ENCODE data around the gene CEMIP.

The CEMIP gene

DNA sequence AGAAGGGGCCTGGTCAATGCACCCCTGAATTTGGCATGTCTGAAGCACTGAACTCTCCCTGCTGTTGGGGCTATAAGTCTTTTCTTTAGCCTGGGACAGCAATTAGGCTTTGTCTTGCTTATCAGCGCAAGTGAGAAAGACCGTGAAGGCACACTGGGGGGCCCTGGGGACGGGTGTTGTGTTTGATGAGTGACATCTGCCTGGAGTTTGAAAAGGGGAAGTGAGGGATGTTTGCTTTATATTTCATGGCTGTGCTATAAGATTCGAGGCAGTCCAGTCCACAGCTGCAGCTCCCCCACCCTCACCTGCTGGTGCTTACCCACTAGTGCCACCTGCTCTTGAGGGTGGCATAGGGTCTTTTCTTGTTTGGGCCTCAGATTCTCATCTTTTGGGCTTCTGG is 44.8 kb downstream of the CEMIP start:
- DNase-seq: no peak

DNA sequence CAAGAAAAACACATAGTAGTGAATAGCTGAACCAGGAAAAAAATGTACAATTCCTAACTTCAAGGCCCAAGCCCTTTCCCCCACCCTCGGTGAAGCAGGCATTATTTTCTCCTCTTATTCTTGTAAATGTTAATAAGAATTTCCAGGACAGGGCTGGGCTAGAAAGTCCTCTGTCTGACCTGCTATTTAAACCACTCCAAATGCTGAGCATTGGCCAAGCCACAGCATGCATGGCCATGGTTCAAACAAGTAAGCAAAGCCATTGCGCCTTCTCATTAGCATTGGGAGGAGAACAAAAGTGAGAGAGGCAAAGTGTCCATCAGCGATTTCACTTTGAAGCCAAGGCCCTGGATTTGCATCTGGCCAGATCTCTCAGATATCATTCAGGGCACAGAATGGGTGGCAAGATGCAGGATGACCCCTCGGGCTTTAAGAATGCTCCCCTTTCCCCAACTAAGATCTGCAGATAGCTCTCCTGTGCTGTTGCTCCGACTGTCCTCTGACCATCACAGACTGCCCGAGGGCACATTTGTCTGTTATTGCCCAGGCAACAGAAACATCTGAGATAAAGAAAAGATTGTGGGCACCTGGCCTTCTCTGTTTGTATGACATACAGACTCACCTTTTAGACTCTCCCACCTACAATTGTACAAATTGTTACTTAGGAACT is 46.3 kb downstream of the CEMIP start:
- DNase-seq: no peak

- DNase-seq: peak in 1 of 2 donors; percentile 2
Observed at GRCh38 chr15:80828796-80829195, 49.6 kb downstream of the CEMIP start.

DNA sequence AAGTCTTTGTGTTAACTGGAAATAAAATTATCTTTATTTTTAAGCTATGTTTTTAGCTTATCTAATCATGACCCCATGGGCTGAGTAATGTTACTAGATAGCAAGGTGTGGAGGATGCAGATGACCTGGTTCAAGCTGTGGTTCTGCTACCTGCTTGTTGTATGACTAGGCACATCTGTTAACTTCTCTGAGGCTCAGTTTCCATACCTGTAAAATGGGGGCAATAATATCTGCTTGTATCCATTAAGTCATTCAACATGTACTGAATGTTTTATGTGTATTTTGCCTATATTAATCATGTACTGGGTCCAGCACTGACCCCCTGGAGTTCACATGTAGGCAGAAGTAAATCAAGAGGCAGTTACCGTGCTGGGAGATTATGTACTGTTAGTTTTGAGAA is 51.5 kb downstream of the CEMIP start:
- DNase-seq: no peak

DNA sequence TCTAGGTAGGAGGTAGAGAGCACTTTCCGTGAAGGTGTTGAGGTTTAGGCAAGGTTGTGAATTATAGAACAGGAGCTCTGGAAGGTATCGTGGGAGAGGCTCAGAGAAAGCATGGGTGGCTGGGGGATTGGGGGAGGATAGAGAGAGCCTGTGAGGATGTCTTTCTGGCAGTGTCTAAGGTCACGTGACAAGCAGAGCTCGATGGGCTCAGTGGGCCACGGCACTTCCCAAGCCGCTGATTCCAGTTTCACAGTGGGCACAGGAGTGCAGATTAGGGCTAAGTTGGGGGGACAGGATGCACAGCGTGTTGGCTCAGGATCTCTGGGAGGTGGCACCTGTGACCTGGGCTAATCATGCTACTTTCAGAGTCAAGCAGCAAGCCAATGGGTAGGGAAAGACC is 52.0 kb downstream of the CEMIP start:
- no peak for DNase-seq

DNA sequence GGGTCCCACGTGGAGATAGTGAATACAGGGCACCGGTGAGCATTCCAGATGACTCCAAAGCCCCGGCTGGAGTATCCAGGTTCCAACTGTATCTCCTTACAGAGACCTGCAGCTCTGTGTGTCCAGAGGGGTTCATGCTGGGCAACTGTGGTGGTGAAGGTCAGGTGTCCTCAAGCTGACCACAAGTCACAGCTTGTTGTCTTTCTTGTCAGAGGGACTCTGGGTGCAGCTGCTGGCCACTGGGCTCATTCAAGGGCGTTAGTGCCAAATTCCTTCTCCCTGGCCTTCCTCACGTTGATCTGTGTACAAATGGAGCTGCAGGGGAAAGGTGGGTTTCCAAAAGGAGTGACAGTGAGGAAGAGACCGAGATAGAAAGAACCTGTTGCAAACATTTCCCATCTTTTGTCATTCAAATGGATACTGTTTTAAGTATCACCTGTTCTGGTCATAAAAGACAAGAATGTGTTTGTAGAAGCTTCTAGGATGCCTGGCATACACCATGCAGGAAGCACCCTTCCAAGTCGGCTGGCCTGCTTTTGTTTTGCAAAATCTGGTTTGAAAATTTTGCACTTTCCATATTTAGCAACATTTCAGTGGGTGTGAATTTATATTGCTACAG is 52.5 kb downstream of the CEMIP start:
- DNase-seq: no peak

DNA sequence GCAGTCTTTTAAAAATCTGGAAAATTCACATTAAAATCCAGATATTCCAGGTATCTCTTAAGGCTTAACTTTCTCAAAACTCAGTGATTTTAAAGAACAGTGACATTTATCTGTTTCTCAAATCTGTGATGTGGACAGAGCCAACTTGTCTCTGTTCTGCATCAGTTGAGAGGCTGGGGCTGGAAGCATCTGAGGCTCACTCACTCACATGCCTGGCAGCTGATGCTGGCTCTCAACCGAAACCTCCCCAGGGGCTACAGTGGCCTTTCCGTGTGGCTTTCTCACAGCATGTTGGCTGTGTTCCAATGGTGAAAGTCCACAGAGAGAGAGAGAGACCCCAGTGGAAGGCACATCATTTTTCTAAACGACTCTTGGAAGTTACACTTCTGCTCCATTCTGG is 53.5 kb downstream of the CEMIP start:
- DNase-seq: no peak

DNA sequence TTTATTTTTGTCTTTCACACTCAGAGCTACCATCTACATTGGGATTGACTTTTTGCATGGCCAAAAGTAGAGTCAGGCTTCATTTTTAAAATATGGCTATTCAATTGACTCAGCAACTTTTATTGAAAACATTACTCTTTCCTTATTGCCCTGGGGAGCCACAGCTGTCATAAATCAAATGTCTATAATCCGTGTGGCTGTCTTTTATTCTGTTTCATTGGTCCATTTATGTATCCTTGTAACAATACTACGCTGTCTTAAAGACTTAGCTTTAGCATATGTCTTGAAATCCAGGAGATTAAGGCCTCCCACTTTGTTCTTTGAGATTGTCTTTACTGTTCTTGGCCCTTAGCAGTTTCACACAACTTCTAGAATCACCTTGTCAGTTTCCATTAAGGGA is 55.2 kb downstream of the CEMIP start:
- DNase-seq: no peak

- DNase-seq: no peak
Observed at GRCh38 chr15:80834906-80835305, 55.7 kb downstream of the CEMIP start.

DNA sequence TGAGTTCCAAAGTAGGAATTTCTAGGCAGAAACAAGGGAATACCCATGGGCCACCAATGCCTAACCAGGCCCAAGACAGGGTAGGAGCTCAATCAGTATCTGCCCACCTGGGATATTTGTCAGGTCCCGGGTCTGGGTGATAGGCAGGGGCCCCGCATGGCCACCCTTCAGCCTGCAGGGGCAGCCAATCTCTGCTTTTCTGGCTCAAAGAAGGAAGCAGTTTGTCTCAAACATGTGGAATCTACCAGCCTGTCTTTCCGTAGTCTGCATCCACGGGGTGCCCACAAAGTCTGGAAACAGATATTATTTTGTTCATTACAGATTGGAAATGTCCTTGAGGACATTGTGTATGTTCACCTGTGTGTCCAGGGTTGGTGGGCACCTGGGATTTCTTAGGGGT is 56.2 kb downstream of the CEMIP start:
- no peak for DNase-seq

- DNase-seq: no peak
Observed at GRCh38 chr15:80836223-80836622, 57.1 kb downstream of the CEMIP start.

DNA sequence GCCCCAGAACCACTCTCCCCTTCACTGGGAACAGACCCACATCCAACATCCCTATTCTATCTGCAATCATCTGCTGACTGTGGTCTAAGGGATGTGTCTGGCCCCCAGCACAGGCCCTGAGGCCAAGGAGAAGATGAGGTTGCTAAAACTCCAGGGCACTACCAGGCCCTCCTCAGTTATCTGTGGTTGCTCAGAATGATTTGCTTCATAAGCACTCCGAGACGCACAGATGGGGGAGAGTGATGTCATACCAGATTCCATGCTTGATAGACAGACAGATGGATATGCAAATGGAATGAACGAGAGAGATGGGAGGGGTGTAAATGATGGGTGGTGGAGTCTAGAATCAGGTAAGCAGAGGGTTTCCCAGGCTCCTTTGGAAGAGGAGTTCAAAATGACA is 57.8 kb downstream of the CEMIP start:
- DNase-seq: no peak

DNA sequence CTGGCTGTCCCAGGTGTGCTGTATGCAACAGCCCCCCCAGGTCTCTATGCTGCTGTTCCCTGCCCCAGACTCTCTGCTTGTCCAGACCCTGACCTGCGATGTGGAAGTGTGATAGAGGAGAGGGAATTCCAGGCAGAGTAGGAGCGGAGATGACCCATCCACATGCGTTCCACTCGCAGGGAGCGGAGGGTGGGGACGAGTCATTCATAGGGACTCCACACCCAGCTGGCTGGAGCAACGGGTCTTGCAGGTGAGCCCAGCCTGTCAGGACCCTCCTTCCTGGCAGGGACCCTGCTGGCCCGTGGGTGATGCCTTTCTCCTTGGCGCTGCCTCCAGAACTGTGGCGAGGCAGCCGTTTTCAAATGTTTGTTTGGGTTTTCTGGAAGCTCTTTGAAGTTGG is 58.8 kb downstream of the CEMIP start:
- no peak for DNase-seq

DNA sequence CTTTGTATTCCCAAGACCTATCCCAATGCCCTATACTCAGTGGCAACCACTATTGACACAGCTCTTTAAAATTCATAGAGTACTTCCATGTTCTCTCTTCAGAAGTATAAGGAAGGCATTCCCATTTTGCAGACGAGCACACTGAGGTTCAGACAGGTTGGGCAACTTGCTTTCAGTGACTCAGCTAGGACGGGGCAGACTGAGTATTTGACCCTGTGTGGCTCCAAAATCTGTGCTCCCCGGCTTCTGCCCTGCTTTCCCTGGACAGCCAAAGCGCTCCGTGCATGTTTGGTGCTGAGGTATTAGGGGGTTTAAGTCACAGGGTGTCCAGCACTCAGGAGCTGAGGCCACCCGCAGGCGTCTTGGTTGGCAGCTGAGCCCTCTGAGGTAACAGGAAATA is 59.5 kb downstream of the CEMIP start:
- DNase-seq: no peak

GRCh38 chr15:80839764-80840130 is 60.6 kb downstream of the CEMIP start:
- DNase-seq: no peak

- no peak for DNase-seq
Observed at GRCh38 chr15:80840182-80841130, 61.3 kb downstream of the CEMIP start.

DNA sequence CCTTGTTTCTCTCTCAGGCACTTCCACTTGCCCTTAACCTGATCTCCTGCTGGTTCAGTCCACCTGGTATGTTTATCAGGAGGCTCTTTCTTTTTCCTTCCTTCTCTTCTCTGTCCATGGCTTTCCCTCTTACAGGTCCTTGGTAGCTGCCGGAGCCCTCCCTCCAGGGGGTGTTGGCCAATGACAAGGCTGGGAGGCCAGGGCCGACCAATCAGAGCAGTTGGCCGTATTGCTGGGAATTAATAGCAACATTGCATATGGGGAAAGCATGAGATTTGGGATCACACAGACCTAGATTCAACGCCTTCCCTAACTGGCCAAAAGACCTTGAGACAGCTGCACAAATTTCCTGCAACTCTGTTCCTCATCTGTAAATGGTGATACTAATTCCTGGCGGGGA is 62.4 kb downstream of the CEMIP start:
- DNase-seq: no peak

GRCh38 chr15:80844011-80844732 is 65.0 kb downstream of the CEMIP start:
- DNase-seq: peak in 1 of 2 donors; percentile 12

DNA sequence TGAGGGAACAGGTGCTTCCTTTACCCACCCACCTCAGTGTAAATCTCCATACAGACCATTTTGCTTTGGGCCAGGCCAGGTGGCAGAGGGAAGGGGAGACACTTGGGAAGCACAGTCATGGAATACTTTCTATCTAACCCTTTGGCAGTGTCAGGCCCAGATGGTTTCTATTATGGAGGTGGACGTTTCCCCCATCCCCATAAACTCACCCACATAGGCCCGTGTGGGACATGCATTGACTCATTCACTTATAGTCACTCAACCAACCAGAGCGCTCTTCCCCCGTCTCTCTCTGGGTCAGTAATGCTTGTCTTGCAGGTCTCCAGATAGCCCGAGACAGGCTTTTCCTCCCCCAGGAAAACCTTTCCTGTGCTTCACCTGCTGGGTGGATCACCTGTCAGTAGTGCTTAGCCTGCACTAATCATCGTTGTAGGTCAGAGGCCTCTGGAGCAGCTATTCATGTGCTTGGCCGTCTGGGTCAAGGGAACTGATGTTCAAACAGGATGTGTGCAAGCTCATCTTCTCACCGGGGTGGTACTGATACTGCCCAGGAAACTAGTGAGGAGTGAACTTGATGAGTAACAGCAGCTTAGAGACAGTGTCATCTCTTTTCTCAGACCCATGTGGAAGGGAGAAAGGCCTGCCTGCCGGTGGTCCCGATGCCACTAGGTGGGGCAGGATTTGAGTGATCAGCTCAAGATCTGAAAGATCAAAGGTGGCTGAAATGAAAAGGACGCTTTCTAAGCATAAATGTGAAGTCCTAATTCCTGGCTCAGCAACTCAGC is 67.1 kb downstream of the CEMIP start:
- no peak for DNase-seq

GRCh38 chr15:80849308-80849707 is 70.1 kb downstream of the CEMIP start:
- DNase-seq: peak; percentile 28 to 48

DNA sequence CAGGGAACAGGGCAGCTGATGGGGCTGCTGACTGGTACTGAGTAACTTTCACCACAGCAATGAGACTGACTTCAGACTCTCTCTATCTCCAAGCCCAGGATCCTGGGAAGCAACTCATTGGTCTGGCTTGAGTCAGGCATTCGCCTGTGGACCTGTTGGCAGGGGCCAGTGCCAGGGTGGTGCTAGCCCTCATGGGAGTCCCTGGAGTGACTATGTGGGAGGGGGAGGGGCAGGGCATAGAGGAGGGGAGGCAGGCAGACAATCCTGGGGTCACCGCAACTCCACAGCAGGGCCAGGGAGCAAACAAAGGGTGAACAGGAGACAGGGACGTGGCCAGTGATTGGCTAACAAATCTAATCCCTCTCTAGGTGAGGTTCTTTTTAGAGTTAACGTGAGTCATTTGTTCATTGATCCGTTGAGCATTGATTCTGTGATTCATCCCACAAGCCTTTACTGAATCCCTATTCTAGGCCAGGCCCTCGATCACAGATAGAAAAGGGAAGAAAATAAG is 71.8 kb downstream of the CEMIP start:
- no peak for DNase-seq

DNA sequence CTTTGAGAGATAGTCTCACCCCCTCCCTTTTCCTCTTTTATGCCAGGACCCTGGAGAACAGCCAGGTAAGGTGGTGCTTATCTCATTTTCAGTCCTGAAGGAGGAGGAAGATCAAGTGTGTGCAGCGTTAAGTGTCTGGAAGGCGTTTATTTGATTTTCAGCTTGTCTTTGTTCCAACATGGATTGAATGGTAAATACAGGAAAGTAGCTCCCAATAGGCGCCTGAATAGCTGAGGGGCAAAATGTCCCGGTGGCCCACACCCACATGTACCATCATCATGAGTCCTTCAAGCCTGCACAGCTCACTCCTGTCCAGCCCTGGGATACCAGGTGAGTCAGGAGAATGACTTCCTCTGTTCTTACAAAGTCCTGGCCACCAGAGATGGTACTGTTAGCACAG is 73.5 kb downstream of the CEMIP start:
- no peak for DNase-seq

All from inflammatory macrophage treated with lipopolysaccharide for 1 hour (primary cell).